ENCODE measurements around the gene UPB1.

The UPB1 gene

GRCh38 chr22:24482575-24482974, 12.6 kb upstream of the UPB1 start:
- TF ChIP-seq MAX (IDR thresholded peaks at IDR 0.05) (no peak), TCF12 (IDR thresholded peaks at IDR 0.05; ENCODE audit: low read depth) (no peak), CREB1 (IDR thresholded peaks at IDR 0.05; ENCODE audit: low read depth) (no peak), ZBTB7A (IDR thresholded peaks at IDR 0.05; ENCODE audit: low read depth) (no peak), TAF1 (IDR thresholded peaks at IDR 0.05; ENCODE audit: low read depth) (no peak), FOXM1 (IDR thresholded peaks at IDR 0.05; ENCODE audit: borderline replicate concordance, low read depth) (no peak), RAD21 (IDR thresholded peaks at IDR 0.05; ENCODE audit: low read depth) (no peak), TEAD4 (IDR thresholded peaks at IDR 0.05) (0 out of 2 replicates have a peak, but pooled peaks have one; percentile 33), YY1 (IDR thresholded peaks at IDR 0.05; ENCODE audit: low read depth) (no peak), EGR1 (IDR thresholded peaks at IDR 0.05) (no peak), NFIC (IDR thresholded peaks at IDR 0.05) (peak; percentile 44; the same call in 1 of the 2 replicates), CEBPB (IDR thresholded peaks at IDR 0.05) (peak; percentile 65)
- TF ChIP-seq, protein P1, sequence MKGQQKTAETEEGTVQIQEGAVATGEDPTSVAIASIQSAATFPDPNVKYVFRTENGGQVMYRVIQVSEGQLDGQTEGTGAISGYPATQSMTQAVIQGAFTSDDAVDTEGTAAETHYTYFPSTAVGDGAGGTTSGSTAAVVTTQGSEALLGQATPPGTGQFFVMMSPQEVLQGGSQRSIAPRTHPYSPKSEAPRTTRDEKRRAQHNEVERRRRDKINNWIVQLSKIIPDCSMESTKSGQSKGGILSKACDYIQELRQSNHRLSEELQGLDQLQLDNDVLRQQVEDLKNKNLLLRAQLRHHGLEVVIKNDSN (IDR thresholded peaks at IDR 0.05), result no peak

- TF ChIP-seq YY1 (IDR thresholded peaks at IDR 0.05; ENCODE audit: low read depth) (no peak), CREB1 (IDR thresholded peaks at IDR 0.05; ENCODE audit: low read depth) (no peak), TEAD4 (IDR thresholded peaks at IDR 0.05) (no peak), CEBPB (IDR thresholded peaks at IDR 0.05) (no peak), ZBTB7A (IDR thresholded peaks at IDR 0.05; ENCODE audit: low read depth) (no peak), EGR1 (IDR thresholded peaks at IDR 0.05) (no peak), RAD21 (IDR thresholded peaks at IDR 0.05; ENCODE audit: low read depth) (no peak), EP300 (IDR thresholded peaks at IDR 0.05; ENCODE audit: borderline replicate concordance) (no peak), NFIC (IDR thresholded peaks at IDR 0.05) (no peak), FOXM1 (IDR thresholded peaks at IDR 0.05; ENCODE audit: borderline replicate concordance, low read depth) (no peak), MAX (IDR thresholded peaks at IDR 0.05) (no peak), REST (IDR thresholded peaks at IDR 0.05; ENCODE audit: low read depth) (no peak), TCF12 (IDR thresholded peaks at IDR 0.05; ENCODE audit: low read depth) (no peak)
- TF ChIP-seq, protein P1 (IDR thresholded peaks at IDR 0.05), result no peak
Observed at GRCh38 chr22:24482998-24483397, 12.1 kb upstream of the UPB1 start.

DNA sequence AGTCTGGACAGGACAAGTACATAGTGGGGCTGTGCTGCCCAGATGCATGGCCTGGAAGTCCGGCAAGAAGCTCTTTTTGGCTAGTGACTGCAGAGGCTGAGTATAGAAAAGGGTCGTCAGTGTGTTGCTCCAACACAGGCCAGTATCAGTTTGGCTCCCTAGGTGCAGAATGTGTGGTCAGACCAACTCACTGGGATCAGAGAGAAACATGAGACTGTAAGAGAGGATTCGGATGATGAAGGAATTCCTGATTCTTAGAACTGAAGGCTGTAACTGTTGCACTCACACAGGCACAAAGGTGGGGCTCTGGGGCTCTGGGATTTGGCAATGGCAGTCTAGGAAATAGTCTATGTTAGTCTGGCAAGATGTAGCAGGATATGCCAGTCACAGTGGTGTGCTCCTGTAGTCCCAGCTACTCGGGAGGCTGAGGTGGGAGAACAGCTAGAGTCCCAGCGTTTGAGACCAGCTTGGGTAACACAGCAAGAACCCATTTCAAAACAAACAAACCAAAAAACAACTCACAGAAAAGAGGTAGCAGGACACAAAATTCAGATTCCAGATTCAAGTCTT, 11.1 kb upstream of the UPB1 start:
- TF ChIP-seq FOXM1 (IDR thresholded peaks at IDR 0.05; ENCODE audit: borderline replicate concordance, low read depth) (no peak), TCF12 (IDR thresholded peaks at IDR 0.05; ENCODE audit: low read depth) (no peak), YY1 (IDR thresholded peaks at IDR 0.05; ENCODE audit: low read depth) (no peak), CEBPB (IDR thresholded peaks at IDR 0.05) (no peak), EP300 (IDR thresholded peaks at IDR 0.05; ENCODE audit: borderline replicate concordance) (no peak), MAX (IDR thresholded peaks at IDR 0.05) (no peak), ZBTB7A (IDR thresholded peaks at IDR 0.05; ENCODE audit: low read depth) (no peak), TEAD4 (IDR thresholded peaks at IDR 0.05) (no peak), TAF1 (IDR thresholded peaks at IDR 0.05; ENCODE audit: low read depth) (no peak)
- TF ChIP-seq, protein P1 (IDR thresholded peaks at IDR 0.05), result no peak

- no peak for TF ChIP-seq NFIC (IDR thresholded peaks at IDR 0.05)
- TF ChIP-seq EGR1 (IDR thresholded peaks at IDR 0.05), result no peak
- TF ChIP-seq CREB1 (IDR thresholded peaks at IDR 0.05; ENCODE audit: low read depth), result no peak
Observed at GRCh38 chr22:24485170-24485569, 10.0 kb upstream of the UPB1 start.

DNA sequence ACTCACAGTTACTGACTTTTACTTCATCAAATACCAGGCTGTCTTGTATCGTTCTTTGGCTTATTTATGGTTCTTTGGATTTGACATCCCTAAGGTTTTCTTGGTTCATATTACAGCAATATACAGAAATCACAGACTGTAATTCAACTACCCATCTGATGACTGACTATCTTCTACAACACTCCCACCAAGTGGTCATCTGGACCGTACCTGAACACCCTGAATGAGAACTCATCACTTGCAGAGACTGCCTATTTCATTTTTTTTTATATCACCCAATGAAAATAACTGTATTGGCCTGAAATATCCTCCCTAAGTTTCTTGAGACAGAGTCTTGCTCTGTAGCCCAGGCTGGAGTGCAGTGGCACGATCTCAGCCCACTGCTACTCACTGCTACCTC, 9.5 kb upstream of the UPB1 start:
- TF ChIP-seq RAD21 (IDR thresholded peaks at IDR 0.05; ENCODE audit: low read depth) (peak; percentile 39), YY1 (IDR thresholded peaks at IDR 0.05; ENCODE audit: low read depth) (no peak)

DNA sequence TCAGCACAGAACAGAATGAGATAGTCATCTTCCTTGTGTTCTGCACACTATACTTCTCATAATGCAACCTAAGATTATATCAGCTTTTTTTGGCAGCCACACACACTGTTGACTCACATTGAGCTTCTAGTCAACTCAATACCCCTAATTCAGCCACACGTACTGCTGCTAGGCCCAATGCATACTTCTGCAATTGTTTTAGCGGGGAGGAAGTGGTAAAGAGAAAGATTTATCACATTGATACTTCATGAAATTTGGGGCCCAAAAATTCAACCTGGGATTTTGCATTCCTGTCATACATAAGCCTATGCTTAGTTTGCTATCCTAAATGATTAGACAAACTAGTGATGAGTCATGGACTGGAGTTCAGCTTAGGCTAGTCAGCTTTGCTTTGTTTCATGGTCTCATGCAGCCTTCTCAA, 8.6 kb upstream of the UPB1 start:
- TF ChIP-seq REST (IDR thresholded peaks at IDR 0.05; ENCODE audit: low read depth) (no peak), TEAD4 (IDR thresholded peaks at IDR 0.05) (no peak), NFIC (IDR thresholded peaks at IDR 0.05) (0 out of 2 replicates have a peak, but pooled peaks have one; percentile 14)

All from Ishikawa (cell line).